K562 (cell line): ENCODE data around the gene GAB2. TPM values are rescaled to one million over a fixed set of nuclear protein-coding genes. Genes with fewer than 3 reads are reported as not detected.

Experiments
- ATF1 ChIP-seq, 2 experiments: fragments of 450-650 bp in 1 of 2; IDR thresholded peaks; 2 replicates each; pipeline ENCODE4 v1.6.1; 2016; ENCODE audit warnings: missing compliant biosample characterization in 1 of 2, missing genetic modification characterization in 1 of 2
- BACH1 ChIP-seq: fragments of 200-800 bp; sonication (Bioruptor generic); IDR thresholded peaks from 2 replicates; pipeline ENCODE4 v1.6.1; 2016; ENCODE audit warnings: missing genetic modification characterization, missing compliant biosample characterization
- BRD4 ChIP-seq: fragments of 200-600 bp; sonication (generic); IDR thresholded peaks from 2 replicates; pipeline ENCODE4 v1.6.1; 2017; ENCODE audit warnings: inconsistent platforms
- CBX3 ChIP-seq, 2 experiments: IDR thresholded peaks; 1 replicate in 1 of 2; 2 replicates in 1 of 2; pipeline ENCODE4 v1.6.1; 2012; ENCODE audit warnings: inconsistent platforms in 2 of 2, low read length in 2 of 2, borderline replicate concordance in 1 of 2, control low read depth in 1 of 2
- CREM ChIP-seq: IDR thresholded peaks from 2 replicates; pipeline ENCODE4 v1.6.1; 2014; ENCODE audit warnings: antibody characterized with exemption, low read depth
- DMBX1 ChIP-seq: fragments of 250-450 bp; sonication (Bioruptor Pico); IDR thresholded peaks from 2 replicates; pipeline ENCODE4 v1.8.0; 2022; ENCODE audit warnings: inconsistent platforms, mild to moderate bottlenecking, moderate library complexity, borderline replicate concordance
- DPF2 ChIP-seq: fragments of 450-650 bp; IDR thresholded peaks from 2 replicates; pipeline ENCODE4 v1.6.1; 2016
- EP400 ChIP-seq: fragments of 450-650 bp; IDR thresholded peaks from 2 replicates; pipeline ENCODE4 v1.6.1; 2017; ENCODE audit warnings: antibody characterized with exemption, mild to moderate bottlenecking, moderate library complexity
- HDAC1 ChIP-seq, 2 experiments: fragments of 450-650 bp; IDR thresholded peaks; 2 replicates each; pipeline ENCODE4 v1.6.1; 2016 to 2017; ENCODE audit warnings: inconsistent platforms in 1 of 2, mild to moderate bottlenecking in 1 of 2, moderate library complexity in 1 of 2
- HDAC2 ChIP-seq: fragments of 450-650 bp; IDR thresholded peaks from 2 replicates; pipeline ENCODE4 v1.6.1; 2016; ENCODE audit warnings: mild to moderate bottlenecking
- HNRNPUL1 ChIP-seq: fragments of 200-400 bp; formaldehyde crosslinking; IDR thresholded peaks from 2 replicates; pipeline ENCODE4 v1.6.1; 2017; ENCODE audit warnings: low read length
- KAT7 ChIP-seq: sonication (generic); formaldehyde crosslinking; IDR thresholded peaks from 2 replicates; pipeline ENCODE4 v1.8.0; 2022; ENCODE audit warnings: missing genetic modification reagents, mild to moderate bottlenecking, borderline replicate concordance
- KDM1A ChIP-seq, 2 experiments: fragments of 450-650 bp; IDR thresholded peaks; 2 replicates each; pipeline ENCODE4 v1.6.1; 2016; ENCODE audit warnings: mild to moderate bottlenecking in 2 of 2
- KLF6 ChIP-seq: fragments of 250-450 bp; sonication (Bioruptor Pico); IDR thresholded peaks from 2 replicates; pipeline ENCODE4 v1.4.0; 2020; ENCODE audit warnings: mild to moderate bottlenecking, moderate library complexity, borderline replicate concordance
- MTA3 ChIP-seq: fragments of 450-650 bp; formaldehyde crosslinking; IDR thresholded peaks from 2 replicates; pipeline ENCODE4 v1.6.1; 2017; ENCODE audit warnings: mild to moderate bottlenecking, borderline replicate concordance
- NEUROD1 ChIP-seq: fragments of 150-350 bp; IDR thresholded peaks from 2 replicates; pipeline ENCODE4 v1.6.1; 2014; ENCODE audit warnings: borderline replicate concordance, low read length, low read depth; ENCODE audit not compliant: partially characterized antibody
- NFE2 ChIP-seq: IDR thresholded peaks from 2 replicates; pipeline ENCODE4 v1.6.1; 2014; ENCODE audit warnings: antibody characterized with exemption, low read depth
- NFRKB ChIP-seq: fragments of 450-650 bp; IDR thresholded peaks from 2 replicates; pipeline ENCODE4 v1.6.1; 2016; ENCODE audit warnings: low read depth
- RNF2 ChIP-seq: sonication (generic); IDR thresholded peaks from 2 replicates; pipeline ENCODE4 v1.6.1; 2016
- SMAD4 ChIP-seq: fragments of 250-450 bp; sonication (Bioruptor Pico); conservative IDR thresholded peaks from 2 replicates; pipeline ENCODE4 v1.8.0; 2021; ENCODE audit warnings: inconsistent platforms, mild to moderate bottlenecking, moderate library complexity
- SMARCE1 ChIP-seq: fragments of 450-650 bp; IDR thresholded peaks from 2 replicates; pipeline ENCODE4 v1.7.1; 2016; ENCODE audit warnings: mild to moderate bottlenecking
- ZEB2 ChIP-seq: fragments of 450-650 bp; IDR thresholded peaks from 2 replicates; pipeline ENCODE4 v1.6.1; 2016
- polyA plus RNA-seq, 8 experiments: library from polyadenylated mRNA; depleted of rRNA in 4 of 8; stranded (reverse) in 5 of 8; unstranded in 3 of 8; fragments of >200 nt; fragmentation: Nextera tagmentation in 2 of 8; fragmentation: Illumina TruSeq in 1 of 8; extraction: Ambion mirVana in 2 of 8; extraction: Trizol in 1 of 8; gene quantifications; 2 replicates each; pipeline versions ENCODE4 v1.2.1 to v1.2.3, GENCODE V29; 2011 to 2014; ENCODE audit warnings: inconsistent platforms in 1 of 8, missing spikeins in 1 of 8
- total RNA-seq, 7 experiments: library from RNA; depleted of rRNA in 6 of 7; stranded (reverse); fragments of >200 nt in 6 of 7; fragmentation: Illumina TruSeq in 2 of 7; extraction: Trizol in 2 of 7; gene quantifications; 2 replicates each; pipeline versions ENCODE4 v1.2.1 to v1.2.3, GENCODE V29; 2011 to 2021; ENCODE audit warnings: low replicate concordance in 1 of 7
- TF ChIP-seq, protein P1 (sequence below): sonication (generic); IDR thresholded peaks from 2 replicates; pipeline ENCODE4 v1.6.1; 2016
- TF ChIP-seq, protein P2 (sequence below): fragments of 450-650 bp; formaldehyde crosslinking; IDR thresholded peaks from 2 replicates; pipeline ENCODE4 v1.4.0; 2020; ENCODE audit warnings: mild to moderate bottlenecking, mixed read lengths
- TF ChIP-seq, protein P3 (sequence below): fragments of 200-800 bp; sonication (Bioruptor generic); IDR thresholded peaks from 2 replicates; pipeline ENCODE4 v1.6.1; 2017; ENCODE audit warnings: missing genetic modification characterization, missing compliant biosample characterization
- TF ChIP-seq, protein P4 (sequence below): fragments of 450-650 bp; formaldehyde crosslinking; IDR thresholded peaks from 2 replicates; pipeline ENCODE4 v1.4.0; 2022; ENCODE audit warnings: missing genetic modification characterization

GAB2 gene
- total and polyA plus RNA-seq, 9 of the 15 experiments (the other 6 are each of a cell fraction or from before 2014, with no cell fraction given) = 2.3 to 35.2 (median 16.1) TPM

DNA sequence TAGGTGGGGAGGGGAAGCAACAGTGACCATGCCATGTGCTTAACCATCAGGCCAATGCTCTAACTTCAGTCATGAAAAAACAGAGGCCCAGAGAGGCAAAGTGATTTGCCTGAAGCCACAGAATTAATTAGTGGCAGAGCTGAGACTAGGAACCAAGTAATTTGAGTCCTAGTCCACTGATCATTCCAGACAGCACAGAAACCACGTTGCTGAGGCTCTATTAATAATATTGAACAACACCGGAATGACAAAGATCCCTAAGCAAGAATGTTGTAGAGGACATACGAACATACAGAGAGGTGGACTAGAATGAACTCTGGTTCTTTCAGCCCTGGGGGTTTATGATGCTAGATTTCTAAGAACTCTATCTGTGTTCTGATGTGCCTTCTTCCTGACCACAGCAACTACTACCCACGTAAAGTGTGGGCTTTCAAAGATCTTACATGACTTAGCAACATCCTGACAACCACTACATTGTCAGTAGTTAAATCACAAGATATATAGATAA lies 92.3 kb downstream of the GAB2 start (continued):
- TF ChIP-seq, protein P1, sequence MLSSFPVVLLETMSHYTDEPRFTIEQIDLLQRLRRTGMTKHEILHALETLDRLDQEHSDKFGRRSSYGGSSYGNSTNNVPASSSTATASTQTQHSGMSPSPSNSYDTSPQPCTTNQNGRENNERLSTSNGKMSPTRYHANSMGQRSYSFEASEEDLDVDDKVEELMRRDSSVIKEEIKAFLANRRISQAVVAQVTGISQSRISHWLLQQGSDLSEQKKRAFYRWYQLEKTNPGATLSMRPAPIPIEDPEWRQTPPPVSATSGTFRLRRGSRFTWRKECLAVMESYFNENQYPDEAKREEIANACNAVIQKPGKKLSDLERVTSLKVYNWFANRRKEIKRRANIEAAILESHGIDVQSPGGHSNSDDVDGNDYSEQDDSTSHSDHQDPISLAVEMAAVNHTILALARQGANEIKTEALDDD = peak; percentile 64; the same call in 1 of the 2 replicates
- TF ChIP-seq NFRKB = peak; percentile 52; the same call in 1 of the 2 replicates
- TF ChIP-seq SMARCE1 = peak; percentile 54; the same call in 1 of the 2 replicates
- TF ChIP-seq HNRNPUL1 = no peak
- TF ChIP-seq DMBX1 (CRISPR knock-in tag) = peak; percentile 72; the same call in 1 of the 2 replicates
- peak; percentile 52 for TF ChIP-seq CREM
- no peak for TF ChIP-seq MTA3
- TF ChIP-seq BRD4 = 0 out of 2 replicates have a peak, but pooled peaks have one; percentile 73
- no peak for TF ChIP-seq CBX3 (IDR thresholded peaks at IDR 0.05; ENCODE audit: borderline replicate concordance in 1 of 2, low read length in 2 of 2)
- peak in 1 of 2 experiments; percentile 31; a peak in 1 of 4 replicates for TF ChIP-seq HDAC1 (IDR thresholded peaks at IDR 0.05)
- 0 out of 2 replicates have a peak, but pooled peaks have one; percentile 16 for TF ChIP-seq EP400
- TF ChIP-seq SMAD4 (CRISPR knock-in tag) = peak; percentile 63
- TF ChIP-seq, protein P2, sequence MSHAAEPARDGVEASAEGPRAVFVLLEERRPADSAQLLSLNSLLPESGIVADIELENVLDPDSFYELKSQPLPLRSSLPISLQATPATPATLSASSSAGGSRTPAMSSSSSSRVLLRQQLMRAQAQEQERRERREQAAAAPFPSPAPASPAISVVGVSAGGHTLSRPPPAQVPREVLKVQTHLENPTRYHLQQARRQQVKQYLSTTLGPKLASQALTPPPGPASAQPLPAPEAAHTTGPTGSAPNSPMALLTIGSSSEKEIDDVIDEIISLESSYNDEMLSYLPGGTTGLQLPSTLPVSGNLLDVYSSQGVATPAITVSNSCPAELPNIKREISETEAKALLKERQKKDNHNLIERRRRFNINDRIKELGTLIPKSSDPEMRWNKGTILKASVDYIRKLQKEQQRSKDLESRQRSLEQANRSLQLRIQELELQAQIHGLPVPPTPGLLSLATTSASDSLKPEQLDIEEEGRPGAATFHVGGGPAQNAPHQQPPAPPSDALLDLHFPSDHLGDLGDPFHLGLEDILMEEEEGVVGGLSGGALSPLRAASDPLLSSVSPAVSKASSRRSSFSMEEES = no peak
- TF ChIP-seq ZEB2 = peak; percentile 69; the same call in 1 of the 2 replicates
- TF ChIP-seq, protein P3, sequence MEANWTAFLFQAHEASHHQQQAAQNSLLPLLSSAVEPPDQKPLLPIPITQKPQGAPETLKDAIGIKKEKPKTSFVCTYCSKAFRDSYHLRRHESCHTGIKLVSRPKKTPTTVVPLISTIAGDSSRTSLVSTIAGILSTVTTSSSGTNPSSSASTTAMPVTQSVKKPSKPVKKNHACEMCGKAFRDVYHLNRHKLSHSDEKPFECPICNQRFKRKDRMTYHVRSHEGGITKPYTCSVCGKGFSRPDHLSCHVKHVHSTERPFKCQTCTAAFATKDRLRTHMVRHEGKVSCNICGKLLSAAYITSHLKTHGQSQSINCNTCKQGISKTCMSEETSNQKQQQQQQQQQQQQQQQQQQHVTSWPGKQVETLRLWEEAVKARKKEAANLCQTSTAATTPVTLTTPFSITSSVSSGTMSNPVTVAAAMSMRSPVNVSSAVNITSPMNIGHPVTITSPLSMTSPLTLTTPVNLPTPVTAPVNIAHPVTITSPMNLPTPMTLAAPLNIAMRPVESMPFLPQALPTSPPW (CRISPR knock-in tag) = 0 out of 2 replicates have a peak, but pooled peaks have one; percentile 22
- 0 out of 2 replicates have a peak, but pooled peaks have one; percentile 30 for TF ChIP-seq KLF6 (CRISPR knock-in tag)
- TF ChIP-seq KDM1A (IDR thresholded peaks at IDR 0.05) = peak in 1 of 2 experiments; percentile 23; a peak in 1 of 4 replicates
- TF ChIP-seq RNF2 = peak; percentile 87; the same call in 1 of the 2 replicates
- TF ChIP-seq NFE2 = peak; percentile 89
- 0 out of 2 replicates have a peak, but pooled peaks have one; percentile 42 for TF ChIP-seq HDAC2
- peak; percentile 43 for TF ChIP-seq NEUROD1
- TF ChIP-seq, protein P4, sequence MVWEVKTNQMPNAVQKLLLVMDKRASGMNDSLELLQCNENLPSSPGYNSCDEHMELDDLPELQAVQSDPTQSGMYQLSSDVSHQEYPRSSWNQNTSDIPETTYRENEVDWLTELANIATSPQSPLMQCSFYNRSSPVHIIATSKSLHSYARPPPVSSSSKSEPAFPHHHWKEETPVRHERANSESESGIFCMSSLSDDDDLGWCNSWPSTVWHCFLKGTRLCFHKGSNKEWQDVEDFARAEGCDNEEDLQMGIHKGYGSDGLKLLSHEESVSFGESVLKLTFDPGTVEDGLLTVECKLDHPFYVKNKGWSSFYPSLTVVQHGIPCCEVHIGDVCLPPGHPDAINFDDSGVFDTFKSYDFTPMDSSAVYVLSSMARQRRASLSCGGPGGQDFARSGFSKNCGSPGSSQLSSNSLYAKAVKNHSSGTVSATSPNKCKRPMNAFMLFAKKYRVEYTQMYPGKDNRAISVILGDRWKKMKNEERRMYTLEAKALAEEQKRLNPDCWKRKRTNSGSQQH (CRISPR knock-in tag) = no peak
- peak; percentile 59; the same call in 1 of the 2 replicates for TF ChIP-seq BACH1 (tag)
- no peak for TF ChIP-seq KAT7
- TF ChIP-seq DPF2 = peak; percentile 85
- no peak for TF ChIP-seq ATF1 (CRISPR knock-in tag; IDR thresholded peaks at IDR 0.05)
- TF ChIP-seq ATF1 (tag; IDR thresholded peaks at IDR 0.05) = peak; percentile 57
